Iris pigment epithelial cell (primary cell): Measurements from ENCODE around the gene ZNF213.

Source experiments
- DNase-seq: peaks from one replicate; pipeline ENCODE4 v3.0.0-alpha.2; 2011; ENCODE audit warnings: low read depth

The ZNF213 gene

DNA sequence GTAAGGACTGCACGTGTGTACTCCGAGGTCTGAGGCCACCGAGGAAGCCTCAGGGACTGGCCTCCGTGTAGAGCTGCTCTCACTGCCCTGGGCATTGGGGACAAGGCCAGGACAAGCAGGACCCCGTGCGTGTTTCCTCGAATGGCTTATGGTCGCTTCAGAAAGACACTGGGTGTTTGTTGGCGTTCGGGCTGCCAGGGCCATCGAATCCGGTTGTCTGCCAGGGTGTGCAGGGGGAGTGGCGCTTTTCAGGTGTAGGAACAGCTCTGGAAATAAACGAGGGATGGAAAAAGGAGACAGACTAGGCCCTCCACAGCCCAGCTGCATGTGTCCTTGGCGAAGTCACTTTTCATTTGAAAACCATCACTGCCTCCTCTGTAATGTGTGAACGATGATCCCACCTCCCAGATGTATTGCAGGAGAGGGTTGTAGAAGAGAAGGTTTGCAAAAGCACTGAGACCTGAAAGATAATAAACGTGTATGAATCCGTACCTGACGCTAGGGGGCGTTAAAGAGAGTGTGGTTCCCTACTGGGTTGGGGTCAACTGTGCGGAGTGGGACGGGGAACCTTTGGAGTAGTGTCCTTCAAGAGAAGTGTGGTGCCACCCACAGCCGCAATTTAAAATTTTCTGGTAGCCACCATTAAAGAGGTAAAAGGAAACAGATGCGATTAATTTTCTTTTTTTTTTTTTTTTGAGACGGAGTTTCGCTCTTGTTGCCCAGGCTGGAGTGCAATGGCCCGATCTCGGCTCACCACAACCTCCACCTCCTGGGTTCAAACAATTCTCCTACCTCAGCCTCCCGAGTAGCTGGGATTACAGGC lies 33.6 kb upstream of the ZNF213 start:
- peak; percentile 30 for DNase-seq

DNA sequence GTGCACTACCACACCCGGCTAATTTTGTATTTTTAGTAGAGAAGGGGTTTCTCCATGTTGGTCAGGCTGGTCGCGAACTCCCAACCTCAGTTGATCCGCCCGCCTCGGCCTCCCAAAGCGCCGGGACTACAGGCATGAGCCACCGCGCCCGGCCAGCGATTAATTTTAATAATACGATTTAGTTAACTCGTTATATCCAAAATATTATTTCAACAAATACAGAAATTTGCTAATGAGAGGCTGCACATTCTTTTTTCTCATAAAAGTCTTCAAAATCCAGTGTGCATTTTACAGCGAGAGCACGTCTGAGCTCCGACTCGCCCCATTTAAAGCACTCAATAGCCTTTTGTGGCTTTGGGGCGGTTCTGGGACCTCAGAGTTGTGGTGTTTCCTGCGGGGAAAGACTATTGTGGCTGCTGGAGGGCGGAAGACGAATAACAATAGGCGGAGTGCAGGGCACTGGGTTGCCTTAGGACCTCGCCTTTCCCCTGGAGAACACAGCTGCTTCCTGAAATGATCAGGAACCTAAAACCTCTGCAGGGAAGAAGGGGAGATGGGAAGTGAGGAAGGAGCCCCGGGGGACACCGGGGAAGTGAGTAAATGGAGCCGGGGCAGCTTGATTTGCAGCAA lies 32.9 kb upstream of the ZNF213 start:
- no peak for DNase-seq

DNA sequence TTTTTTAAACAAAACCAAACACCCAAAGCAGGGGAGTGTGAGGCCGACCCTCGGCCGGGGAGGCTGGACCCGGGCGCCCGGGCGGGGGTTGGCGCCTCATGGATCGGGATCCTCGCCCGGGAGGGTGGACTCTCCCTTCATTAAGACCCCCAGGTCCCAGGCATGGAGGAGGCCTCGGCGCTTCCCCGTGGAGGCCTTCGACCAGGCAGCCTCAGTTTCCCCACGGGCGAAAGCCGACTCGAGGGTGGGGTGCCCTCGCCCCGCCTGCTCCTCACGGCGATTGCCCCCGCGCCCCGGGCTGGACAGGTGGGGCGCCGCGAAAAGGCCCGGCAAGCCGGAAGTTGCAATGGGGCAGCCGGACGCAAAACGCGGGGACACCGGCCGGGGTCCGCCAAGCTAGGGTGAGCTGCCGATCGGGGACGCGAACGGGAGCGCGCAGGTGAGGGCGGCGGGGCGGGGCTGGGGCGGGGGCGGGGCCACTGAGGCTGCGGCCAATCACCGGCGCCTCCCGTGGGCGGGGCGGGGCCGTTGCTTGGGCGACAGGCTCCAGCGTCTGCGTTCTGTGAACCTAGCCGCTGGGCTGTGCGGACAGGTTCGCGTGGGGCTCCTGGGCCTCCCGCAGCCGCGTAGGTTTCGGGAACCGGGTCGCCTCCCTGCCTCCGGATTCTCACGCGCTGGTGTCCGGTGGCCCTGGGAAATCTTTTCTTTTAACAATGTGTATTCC lies 28.5 kb upstream of the ZNF213 start:
- peak; percentile 86 for DNase-seq

DNA sequence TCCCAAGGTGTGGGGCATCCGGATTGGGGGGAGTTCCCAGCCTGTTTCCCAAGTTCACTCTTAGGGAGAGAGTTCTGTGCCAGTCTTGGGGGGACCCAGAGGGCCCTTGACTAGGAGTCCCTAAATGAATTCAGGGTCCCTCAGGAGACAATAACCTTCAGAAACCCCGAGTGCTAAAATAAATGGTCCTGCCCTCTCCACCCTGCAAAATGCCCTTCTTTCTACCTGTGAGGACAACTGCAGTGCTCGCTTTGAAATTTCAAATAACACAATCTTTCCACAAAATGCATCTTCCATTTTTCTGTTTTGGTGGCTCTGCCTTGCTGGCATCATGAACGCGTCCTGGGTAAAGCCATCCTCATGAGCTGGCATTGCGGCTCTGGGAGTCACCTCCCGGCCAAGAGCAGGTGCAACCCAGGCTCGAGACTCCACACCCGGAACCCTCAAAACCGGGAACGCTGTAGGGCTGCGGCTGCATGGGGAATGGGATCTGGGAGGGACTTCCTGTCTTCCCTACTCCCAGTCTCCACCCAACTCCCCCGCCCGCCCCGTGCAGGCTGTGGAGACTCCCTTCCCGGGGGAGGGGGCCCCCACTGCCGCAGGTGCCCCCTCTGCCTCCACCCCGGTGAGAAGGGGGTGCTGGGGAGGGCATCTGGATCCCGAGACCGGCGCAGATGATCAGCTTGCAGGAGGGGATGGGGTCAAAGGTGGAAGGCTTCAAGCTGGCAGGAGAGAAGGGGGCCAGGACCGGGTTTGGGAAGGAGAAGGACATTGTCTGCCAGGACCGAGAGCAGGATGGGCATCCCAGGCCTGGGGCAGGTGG lies 22.6 kb upstream of the ZNF213 start, which contains the start of gene ZNF205:
TSS of gene ZNF205 (plus strand) at position 529 of the 823 bp plus-strand sequence. CDS start 845 bp downstream, outside the sequence.
- DNase-seq = peak; percentile 68

DNA sequence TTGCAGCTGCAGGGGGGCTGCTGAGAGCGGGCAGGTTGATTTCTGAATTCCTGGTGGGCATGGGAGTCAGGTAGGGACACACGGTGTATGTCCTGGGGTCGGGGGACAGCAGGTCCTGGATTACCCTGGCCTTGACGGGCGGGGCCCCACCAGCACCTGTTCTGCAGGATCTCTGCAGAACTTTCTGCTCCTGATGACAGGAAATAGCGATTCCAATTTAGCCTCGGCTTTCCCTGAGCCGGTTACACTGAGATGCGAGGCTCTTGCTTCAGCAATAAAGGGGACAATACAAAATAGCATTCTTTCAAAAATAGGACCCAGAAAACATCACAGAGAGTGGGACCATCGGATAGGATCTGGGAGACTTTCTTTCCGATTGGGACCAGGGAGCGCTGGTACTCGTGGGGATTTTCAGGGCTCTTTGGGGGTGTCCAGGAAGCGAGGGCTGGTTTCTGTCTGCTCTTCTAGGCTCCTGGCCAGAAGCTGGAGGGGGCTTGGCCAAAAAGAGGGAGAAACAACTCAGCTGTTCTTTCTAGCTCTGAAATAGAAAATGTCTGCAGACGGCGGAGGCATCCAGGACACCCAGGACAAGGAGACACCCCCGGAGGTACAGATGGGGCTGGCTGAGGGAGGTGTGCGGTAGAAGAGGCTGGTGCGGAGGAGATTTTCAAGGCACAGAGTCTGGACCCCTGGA lies 21.8 kb upstream of the ZNF213 start:
- DNase-seq = no peak

DNA sequence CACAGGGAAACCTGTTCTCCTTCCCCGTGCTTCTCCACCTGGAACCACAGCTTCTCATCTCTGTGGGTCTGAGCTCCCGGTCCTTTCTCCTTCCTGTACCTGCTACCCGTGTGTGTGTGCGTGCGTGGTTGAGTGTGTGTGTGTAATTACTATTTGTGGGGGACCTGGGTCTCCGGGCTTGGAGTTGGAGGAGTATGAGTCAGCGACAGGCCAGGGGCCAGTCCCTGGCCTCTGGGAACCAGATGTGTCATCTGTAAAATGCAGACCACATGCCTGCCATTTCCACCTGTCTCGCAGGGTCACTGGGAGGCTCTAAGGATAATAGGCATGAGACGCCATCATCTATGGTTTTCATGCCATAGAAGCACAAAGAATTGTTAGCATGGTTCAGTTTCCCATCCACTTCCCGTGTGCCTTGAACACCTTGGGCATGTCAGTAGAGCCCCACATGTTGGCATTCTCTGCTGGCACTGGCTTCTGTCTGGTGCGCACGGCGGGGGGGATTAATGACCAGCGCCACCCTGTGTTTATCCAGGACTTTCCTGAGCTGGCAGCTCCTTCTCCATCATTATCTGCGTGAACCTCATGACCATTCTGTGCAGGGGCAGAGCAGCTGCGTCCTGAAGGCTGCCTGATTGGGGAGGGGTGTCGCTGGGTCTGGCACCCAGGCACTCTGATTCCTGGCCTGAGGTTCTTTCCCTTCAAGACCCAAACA lies 20.9 kb upstream of the ZNF213 start:
- DNase-seq = no peak

DNA sequence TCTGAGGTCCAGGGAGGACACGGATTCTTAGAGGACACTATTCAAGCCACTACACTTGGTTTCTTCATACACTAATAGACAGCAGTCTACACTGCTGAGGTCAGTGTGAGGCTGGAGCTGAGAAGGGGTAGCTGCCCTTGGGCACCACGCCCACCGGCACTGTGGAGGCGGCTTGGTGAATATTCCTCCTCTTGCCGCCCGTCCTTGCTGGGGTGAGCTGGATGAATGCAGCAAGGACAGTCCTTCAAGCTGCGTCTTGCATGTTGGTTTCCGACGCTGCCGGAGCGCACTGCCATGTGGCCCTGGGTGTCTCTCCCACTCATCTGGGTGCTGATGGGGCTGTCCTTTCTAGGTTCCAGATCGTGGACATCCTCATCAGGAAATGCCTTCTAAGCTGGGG lies 19.8 kb upstream of the ZNF213 start:
- no peak for DNase-seq

DNA sequence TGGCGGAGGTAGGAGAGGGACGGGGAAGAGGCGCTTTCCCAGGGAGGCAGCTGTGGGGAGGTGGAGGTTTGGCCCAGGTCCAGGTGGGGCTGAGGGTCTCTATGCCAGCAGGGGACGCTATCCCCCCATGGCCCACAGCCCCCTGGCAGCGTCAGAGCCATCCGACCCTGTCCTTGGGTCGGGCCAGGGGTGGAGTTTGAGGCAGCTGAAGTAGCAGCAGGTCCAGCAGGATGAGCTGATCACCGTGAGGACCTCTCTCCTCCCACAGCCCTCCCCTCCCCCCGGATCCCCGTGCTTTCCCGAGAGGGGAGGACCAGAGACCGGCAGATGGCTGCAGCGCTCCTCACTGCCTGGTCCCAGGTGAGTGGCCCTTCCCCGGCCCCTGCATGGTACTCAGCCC lies 19.3 kb upstream of the ZNF213 start:
- DNase-seq = no peak

DNA sequence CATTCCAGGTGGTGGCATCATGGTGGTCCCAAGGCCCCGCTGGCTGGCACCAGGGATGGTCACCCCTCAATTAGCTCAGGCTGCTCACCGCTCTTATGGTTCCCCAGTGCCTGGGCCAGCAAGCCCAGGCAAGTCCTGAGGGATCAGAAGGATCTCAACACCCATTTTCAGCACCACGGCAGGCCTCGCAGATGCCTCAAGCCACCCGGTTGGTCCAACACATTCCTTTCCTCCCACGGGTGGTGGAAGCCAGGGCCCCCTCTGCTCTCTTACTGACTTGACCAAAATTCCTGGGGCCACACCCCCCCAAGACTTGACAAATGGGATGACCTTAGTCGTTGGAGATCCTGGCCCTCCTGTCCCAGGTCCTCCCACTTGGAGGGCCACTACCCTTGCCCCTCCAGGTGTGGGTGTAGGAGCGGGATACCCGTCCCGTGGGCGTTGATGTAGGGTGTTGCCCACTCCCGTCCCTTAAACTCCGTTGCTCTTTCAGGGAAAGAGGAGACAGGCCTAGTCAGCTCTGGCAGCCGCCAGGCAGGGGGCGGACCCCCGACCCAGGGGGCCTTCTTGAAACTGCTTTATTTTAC lies 16.5 kb upstream of the ZNF213 start:
- no peak for DNase-seq

DNA sequence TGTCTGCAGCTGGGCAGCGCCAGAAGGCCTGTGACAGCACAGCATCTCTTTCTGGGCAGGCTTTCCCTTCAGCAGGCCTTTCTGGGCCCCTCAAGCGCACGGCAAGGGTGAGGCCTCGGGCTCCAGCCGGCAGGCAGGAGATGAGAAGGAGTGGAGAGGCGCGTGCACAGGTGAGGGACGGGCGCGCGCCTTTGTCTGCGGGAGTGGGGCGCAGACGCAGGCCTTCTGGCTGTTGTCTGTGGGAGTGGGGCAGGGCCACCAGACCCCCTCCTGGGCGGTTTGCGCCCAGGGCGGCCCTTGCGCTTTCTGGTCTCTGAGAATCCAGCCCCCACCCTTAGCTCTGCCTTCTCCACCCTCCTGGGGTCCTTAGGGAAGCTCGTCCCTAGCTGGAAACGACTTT lies 16.0 kb upstream of the ZNF213 start:
- no peak for DNase-seq

DNA sequence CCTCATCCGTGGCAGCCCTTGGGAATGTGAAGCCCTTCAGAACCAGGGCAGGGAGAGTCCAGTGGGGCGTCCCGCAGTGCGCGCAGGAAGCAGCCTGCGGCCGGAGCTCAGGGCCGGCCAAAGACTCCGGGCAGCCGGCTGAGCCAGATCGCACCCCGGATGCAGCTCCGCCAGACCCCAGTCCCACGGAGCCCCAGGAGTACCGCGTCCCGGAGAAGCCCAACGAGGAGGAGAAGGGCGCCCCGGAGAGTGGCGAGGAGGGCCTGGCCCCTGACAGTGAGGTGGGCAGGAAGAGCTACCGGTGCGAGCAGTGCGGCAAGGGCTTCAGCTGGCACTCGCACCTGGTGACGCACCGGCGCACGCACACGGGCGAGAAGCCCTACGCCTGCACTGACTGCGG lies 15.5 kb upstream of the ZNF213 start:
- DNase-seq = no peak

DNA sequence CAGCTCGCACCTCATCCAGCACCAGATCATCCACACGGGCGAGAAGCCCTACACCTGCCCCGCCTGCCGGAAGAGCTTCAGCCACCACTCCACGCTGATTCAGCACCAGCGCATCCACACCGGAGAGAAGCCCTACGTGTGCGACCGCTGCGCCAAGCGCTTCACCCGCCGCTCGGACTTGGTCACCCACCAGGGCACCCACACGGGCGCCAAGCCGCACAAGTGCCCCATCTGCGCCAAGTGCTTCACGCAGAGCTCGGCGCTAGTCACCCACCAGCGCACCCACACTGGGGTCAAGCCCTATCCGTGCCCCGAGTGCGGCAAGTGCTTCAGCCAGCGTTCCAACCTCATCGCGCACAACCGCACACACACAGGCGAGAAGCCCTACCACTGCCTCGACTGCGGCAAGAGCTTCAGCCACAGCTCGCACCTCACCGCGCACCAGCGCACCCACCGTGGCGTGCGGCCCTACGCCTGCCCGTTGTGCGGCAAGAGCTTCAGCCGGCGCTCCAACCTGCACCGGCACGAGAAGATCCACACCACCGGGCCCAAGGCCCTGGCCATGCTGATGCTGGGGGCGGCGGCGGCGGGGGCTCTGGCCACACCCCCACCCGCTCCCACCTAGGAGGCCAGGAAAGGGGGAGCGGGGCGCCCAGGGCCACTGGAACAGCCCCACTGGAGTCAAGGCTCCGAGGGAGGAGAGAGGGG lies 15.0 kb upstream of the ZNF213 start:
- no peak for DNase-seq

DNA sequence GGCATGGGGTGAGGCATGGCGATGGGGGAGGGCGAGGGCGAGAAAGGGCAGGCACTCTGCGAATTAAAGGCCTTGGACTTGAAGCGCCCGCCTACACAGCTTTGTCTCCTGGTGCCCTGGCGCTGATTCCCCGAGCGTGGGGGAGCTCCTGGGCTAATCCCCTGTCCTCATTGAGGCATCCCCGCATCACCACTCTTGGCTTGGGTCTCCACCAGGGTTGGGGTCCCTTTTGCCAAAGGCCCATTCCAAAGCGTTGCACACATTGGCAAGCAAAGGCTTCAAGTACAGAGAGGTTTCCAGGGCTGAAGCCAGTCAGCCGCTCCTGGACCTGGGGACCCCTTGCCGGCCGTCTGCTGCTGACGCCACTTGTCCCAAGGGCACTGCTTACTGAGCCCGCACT lies 14.4 kb upstream of the ZNF213 start:
- DNase-seq = no peak

DNA sequence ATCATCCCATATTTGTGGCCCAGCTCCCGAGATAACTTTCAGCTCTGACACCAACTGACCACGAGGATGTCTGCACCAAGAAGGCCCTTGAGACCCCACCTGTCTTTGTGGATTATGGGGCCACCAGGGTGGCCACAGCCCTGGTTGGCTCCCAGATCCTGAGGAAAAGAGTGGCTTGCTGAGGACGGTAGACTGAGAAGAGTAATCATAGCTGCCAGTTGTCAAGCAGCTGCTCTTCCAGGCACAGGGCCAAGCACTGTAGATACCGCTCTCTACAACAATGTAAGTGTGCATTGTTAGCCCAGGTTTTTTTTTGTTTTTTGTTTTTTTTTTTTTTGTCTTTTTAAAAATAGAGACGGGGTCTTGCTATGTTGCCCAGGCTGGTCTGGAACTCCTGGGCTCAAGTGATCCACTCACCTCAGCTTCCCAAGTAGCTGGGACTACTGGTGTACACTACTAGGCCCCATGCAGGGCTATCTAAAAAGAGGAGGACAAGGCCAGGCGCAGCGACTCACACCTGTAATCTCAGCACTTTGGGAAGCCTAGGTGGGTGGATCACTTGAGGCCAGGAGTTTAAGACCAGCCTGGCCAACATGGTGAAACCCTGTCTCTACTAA lies 12.9 kb upstream of the ZNF213 start:
- no peak for DNase-seq

DNA sequence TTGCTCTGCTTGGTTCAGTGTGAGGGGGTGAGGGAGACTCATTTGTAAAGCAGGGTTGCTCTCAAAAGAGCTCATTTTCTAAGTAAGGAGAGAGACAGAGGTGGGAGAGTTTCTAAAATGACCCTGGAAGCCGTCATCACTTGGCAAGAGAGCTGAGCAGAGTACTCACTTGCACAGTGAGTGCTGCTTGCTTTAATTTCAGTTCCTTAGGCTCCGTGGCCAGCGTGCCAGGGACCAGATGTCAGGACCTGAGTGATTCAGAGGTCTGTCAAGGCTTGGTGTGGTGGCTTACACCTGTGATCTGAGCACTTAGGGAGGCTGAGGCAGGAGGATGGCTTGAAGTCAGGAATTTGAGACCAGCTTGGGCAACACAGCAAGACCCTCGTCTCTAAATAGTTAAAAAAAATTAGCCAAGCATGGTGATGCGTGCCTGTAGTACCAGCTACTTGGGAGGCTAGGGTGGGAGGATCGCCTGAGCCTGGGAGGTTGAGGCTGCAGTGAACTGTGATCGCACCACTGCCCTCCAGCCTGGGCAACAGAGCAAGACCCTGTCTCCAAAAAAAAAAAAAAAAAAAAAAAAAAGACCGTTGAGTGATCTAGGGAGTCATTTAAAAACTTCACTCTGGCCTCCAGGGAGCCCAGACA lies 11.8 kb upstream of the ZNF213 start:
- DNase-seq = no peak

DNA sequence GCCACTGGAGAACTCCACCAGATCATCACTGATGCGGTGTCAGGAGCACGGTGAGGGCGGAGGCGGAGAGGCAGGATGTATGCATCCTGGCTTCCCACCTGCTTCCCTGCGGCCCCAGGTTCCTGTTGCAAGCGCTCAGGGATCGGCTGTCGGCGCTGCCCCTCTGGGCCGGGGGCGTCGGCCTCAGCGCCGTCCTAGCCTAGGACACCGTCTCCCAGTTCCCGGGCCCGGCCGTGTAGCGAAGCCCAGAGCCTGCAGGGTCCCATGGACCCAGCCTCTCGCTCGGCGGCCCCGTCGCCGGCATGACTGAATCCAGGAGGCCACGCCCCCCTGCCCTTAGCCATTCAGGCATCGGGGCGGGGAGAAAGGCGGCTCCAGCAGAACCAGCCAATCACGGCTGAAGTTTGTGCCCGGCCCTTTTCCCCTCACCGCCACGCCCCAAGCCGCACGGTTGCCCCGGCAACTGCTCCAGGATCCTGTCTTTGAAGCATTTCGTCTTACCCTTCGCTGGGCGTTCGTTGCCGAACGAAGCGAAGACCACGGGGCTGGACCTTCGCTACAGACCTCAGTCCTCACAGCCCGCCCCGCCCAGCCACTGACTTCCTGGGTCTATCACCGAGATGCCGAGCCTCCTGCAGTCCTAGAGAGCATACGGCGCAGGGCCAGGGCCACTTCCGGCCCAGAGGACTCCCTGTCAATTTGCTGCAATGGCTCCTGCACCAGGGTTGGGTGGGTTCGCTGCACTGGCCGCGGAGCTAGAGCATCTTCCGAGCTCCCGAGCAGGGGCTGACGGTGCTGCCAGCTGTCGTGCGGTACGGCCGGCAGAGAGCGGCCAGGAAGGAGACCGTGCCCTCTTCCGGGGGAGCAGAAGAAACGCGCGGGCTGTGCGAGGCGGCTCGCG lies 10.6 kb upstream of the ZNF213 start:
- peak; percentile 91 for DNase-seq

DNA sequence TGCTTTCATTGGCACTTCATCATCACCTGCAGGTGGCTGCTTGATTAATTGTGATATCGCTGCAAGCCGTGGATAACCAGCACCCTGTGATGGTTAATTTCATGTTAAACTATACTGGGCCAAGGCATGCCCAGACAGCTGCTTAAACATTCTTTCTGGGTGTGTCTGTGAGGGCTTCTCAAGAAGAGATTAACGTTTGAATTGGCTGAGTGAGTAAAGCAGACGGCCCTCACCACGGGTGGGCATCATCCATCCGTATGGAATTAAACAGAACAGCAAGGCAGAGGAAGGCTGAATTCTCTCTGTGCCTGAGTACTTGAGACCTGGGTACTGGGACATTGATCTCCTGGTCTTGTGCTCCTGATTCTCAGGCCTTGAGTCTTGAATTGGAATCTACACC lies 7.1 kb upstream of the ZNF213 start:
- no peak for DNase-seq
